ENCODE measurements around the gene CORO1A. TPM values are rescaled to one million over a fixed set of nuclear protein-coding genes. Genes with fewer than 3 reads are reported as not detected.

Gene CORO1A
- total RNA-seq, 5 donors from 2014 or later (not counting 1 experiment from before 2014, with no cell fraction given): 708 to 1,286 (median 987) TPM

DNA sequence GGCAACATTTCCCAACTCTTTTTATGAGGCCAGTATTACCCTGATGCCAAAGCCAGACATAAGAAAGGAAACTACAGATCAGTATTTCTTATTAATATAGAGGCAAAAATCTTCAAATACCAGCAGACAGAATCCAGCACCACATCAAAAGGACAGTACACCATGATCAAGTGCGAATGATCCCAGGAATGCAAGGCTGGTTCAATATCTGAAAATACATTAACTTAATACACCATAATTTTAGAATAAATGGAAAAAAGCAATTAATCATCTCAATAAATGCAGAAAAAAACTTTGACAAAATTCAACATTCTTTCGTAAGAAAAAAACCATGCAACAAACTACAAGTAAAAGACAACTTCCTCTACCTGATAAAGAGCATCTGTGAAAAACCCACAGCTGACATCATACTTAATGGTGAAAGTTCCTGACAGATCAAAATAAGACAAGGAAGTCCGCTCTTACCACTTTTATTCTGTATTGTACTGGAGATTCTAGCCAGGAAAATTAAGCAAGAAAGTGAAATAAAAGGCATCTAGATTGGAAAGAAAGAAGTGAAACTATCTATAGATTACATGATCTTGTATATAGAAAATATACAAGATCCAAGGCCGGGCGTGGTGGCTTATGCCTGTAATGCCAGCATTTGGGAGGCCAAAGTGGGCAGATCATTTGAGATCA is 34.0 kb upstream of the CORO1A start:
- Mint-ChIP-seq H3K27ac (no peak overlapping the region), H3K36me3 (peaks cover 3% of the 10 kb centered on the region), H3K4me1 (peaks cover 0 to 3% (median 0%) of the 10 kb centered on the region in 3 donors), H3K9me3 (peaks cover 2 to 4% (median 4%) of the 10 kb centered on the region in 3 donors), H3K4me3 (no peak overlapping the region), H3K27me3 (no peaks in the 10 kb centered on the region)
- Histone ChIP-seq H3K4me1 (ENCODE audit: control insufficient read depth in 1 of 2, extremely low read depth in 1 of 2, insufficient read depth in 2 of 2, low read length in 2 of 2) (no peaks in the 10 kb centered on the region), H3K4me3 (ENCODE audit: control insufficient read depth in 1 of 2, extremely low read depth in 1 of 2, low read length in 1 of 2) (no peak overlapping the region), H3K27me3 (replicated peaks in 1 of 2; ENCODE audit: control insufficient read depth in 2 of 2, extremely low read depth in 1 of 2, insufficient read depth in 2 of 2, low read length in 1 of 2) (no peaks in the 10 kb centered on the region), H3K36me3 (ENCODE audit: control insufficient read depth in 2 of 2, extremely low read depth in 1 of 2, insufficient read depth in 1 of 2, low read length in 1 of 2) (no peaks in the 10 kb centered on the region), H3K9me3 (no peaks in the 10 kb centered on the region), H3K27ac (ENCODE audit: low read length) (no peak overlapping the region)
- ChIA-PET CTCF (no interaction called here), POLR2A (interaction anchor here in 1 of 2 donors (0.7 kb wide), 1 partner anchor 1968 kb away, joined by 5 read pairs; no protein-coding TSS in a partner anchor)
- WGBS (ENCODE audit: insufficient coverage): no CpG with 5 or more reads among the region's 5 CpGs
- ATAC-seq (replicated peaks in 1 of 4): no peak
- DNase-seq: no peak

DNA sequence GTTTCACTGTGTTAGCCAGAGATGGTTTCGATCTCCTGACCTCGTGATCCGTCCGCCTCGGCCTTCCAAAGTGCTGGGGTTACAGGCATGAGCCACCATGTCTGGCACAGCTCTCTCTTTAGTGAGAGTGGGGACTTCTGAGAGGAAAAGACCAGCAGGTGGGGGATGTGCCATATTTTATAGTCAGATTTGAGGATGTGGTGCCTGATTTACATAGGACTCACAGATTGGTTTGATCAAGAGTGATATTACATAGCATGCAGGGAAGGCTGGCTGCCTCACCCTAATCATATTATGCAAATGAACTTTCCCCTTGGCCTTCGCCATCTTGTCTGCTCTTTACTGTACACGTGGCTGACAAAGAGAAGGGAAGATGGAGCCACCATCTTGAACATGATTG is 32.3 kb upstream of the CORO1A start:
- Histone ChIP-seq H3K4me1 (ENCODE audit: control insufficient read depth in 1 of 2, extremely low read depth in 1 of 2, insufficient read depth in 2 of 2, low read length in 2 of 2) (no peaks in the 10 kb centered on the region), H3K4me3 (ENCODE audit: control insufficient read depth in 1 of 2, extremely low read depth in 1 of 2, low read length in 1 of 2) (no peak overlapping the region), H3K27me3 (replicated peaks in 1 of 2; ENCODE audit: control insufficient read depth in 2 of 2, extremely low read depth in 1 of 2, insufficient read depth in 2 of 2, low read length in 1 of 2) (no peaks in the 10 kb centered on the region), H3K27ac (ENCODE audit: low read length) (no peak overlapping the region), H3K36me3 (ENCODE audit: control insufficient read depth in 2 of 2, extremely low read depth in 1 of 2, insufficient read depth in 1 of 2, low read length in 1 of 2) (no peaks in the 10 kb centered on the region), H3K9me3 (no peaks in the 10 kb centered on the region)
- DNase-seq (no peak), ATAC-seq (replicated peaks in 1 of 4) (no peak)
- peaks cover 2 to 4% (median 4%) of the 10 kb centered on the region in 3 donors for H3K9me3 Mint-ChIP-seq
- no peaks in the 10 kb centered on the region for H3K27me3 Mint-ChIP-seq
- no peak overlapping the region for H3K27ac Mint-ChIP-seq
- H3K36me3 Mint-ChIP-seq: peaks cover 3% of the 10 kb centered on the region
- H3K4me3 Mint-ChIP-seq: no peak overlapping the region
- CTCF ChIA-PET: no interaction called here
- POLR2A ChIA-PET: no interaction called here
- WGBS (ENCODE audit: insufficient coverage): 93% methylated on average over 5 of the region's 7 CpGs
- H3K4me1 Mint-ChIP-seq: no peaks in the 10 kb centered on the region

DNA sequence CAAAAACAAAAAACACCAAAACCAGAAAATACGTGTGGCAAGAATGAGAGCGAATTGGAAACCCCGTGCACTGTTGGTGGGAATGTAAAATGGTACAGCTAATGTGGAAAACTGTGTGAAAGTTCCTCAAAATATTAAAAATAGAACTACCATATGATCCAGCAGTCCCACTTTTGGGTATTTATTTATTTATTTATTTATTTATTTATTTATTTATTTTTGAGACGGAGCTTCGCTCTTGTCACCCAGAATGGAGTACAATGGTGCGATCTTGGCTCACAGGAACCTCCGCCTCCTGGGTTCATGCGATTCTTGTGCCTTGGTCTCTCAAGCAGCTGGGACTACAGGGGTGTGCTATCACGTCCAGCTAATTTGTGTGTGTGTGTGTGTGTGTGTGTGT is 30.9 kb upstream of the CORO1A start:
- Histone ChIP-seq H3K4me3 (ENCODE audit: control insufficient read depth in 1 of 2, extremely low read depth in 1 of 2, low read length in 1 of 2) (no peak overlapping the region), H3K4me1 (ENCODE audit: control insufficient read depth in 1 of 2, extremely low read depth in 1 of 2, insufficient read depth in 2 of 2, low read length in 2 of 2) (no peaks in the 10 kb centered on the region), H3K9me3 (no peaks in the 10 kb centered on the region), H3K36me3 (ENCODE audit: control insufficient read depth in 2 of 2, extremely low read depth in 1 of 2, insufficient read depth in 1 of 2, low read length in 1 of 2) (no peaks in the 10 kb centered on the region), H3K27ac (ENCODE audit: low read length) (no peak overlapping the region), H3K27me3 (replicated peaks in 1 of 2; ENCODE audit: control insufficient read depth in 2 of 2, extremely low read depth in 1 of 2, insufficient read depth in 2 of 2, low read length in 1 of 2) (no peaks in the 10 kb centered on the region)
- ChIA-PET POLR2A (interaction anchor here in 1 of 2 donors (0.8 kb wide), 1 partner anchor 15 kb away, joined by 3 read pairs; no protein-coding TSS in a partner anchor), CTCF (no interaction called here)
- Mint-ChIP-seq H3K27me3 (no peaks in the 10 kb centered on the region), H3K27ac (no peak overlapping the region), H3K9me3 (peaks cover 2 to 4% (median 4%) of the 10 kb centered on the region in 3 donors), H3K4me3 (no peak overlapping the region), H3K4me1 (no peaks in the 10 kb centered on the region), H3K36me3 (peaks cover 3% of the 10 kb centered on the region)
- DNase-seq: no peak
- ATAC-seq (replicated peaks in 1 of 4): no peak
- 97% methylated on average over 5 of the region's 9 CpGs for WGBS (ENCODE audit: insufficient coverage)

DNA sequence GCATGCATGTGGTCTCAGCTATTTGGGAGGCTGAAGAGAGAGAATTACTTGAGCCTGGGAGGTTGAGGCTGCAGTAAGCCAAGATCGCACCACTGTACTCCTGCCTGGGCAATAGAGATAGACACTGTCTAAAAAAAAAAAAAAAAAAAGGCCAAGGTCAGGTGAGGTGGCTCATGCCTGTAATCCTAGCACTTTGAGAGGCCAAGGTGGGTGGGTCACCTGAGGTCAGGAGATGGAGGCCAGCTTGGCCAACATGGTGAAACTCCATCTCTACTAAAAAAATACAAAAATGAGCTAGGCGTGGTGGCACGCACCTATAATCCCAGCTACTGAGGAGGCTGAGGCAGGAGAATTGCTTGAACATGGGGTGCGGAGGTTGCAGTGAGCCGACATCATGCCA is 28.2 kb upstream of the CORO1A start:
- no peak for ATAC-seq (replicated peaks in 1 of 4)
- Histone ChIP-seq H3K4me1 (ENCODE audit: control insufficient read depth in 1 of 2, extremely low read depth in 1 of 2, insufficient read depth in 2 of 2, low read length in 2 of 2) (no peaks in the 10 kb centered on the region), H3K27me3 (replicated peaks in 1 of 2; ENCODE audit: control insufficient read depth in 2 of 2, extremely low read depth in 1 of 2, insufficient read depth in 2 of 2, low read length in 1 of 2) (no peaks in the 10 kb centered on the region), H3K9me3 (no peaks in the 10 kb centered on the region), H3K36me3 (ENCODE audit: control insufficient read depth in 2 of 2, extremely low read depth in 1 of 2, insufficient read depth in 1 of 2, low read length in 1 of 2) (no peaks in the 10 kb centered on the region), H3K4me3 (ENCODE audit: control insufficient read depth in 1 of 2, extremely low read depth in 1 of 2, low read length in 1 of 2) (no peak overlapping the region), H3K27ac (ENCODE audit: low read length) (no peak overlapping the region)
- H3K27ac Mint-ChIP-seq: no peak overlapping the region
- WGBS (ENCODE audit: insufficient coverage): 100% methylated on average over 1 of the region's 5 CpGs
- ChIA-PET CTCF (no interaction called here), POLR2A (no interaction called here)
- no peaks in the 10 kb centered on the region for H3K4me1 Mint-ChIP-seq
- no peaks in the 10 kb centered on the region for H3K9me3 Mint-ChIP-seq
- H3K36me3 Mint-ChIP-seq: no peaks in the 10 kb centered on the region
- H3K27me3 Mint-ChIP-seq: no peaks in the 10 kb centered on the region
- no peak for DNase-seq
- H3K4me3 Mint-ChIP-seq: no peak overlapping the region

DNA sequence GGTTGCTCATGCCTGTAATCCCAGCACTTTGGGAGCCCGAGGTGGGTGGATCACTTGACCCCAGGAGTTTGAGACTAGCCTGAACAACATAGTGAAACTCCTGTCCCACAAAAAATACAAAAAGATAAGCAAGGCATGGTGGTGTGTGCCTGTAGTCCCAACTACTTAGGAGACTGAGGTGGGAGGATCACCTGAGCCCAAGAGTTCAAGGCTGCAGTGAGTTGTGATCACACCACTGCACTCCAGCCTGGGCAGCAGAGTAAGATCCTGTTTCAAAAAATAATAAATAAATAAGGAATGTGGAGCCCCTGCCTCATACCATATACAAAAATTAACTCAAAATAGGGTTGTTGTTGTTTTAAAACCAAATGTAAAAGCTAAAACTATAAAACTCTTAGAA is 26.2 kb upstream of the CORO1A start:
- H3K27ac ChIP-seq (ENCODE audit: low read length): no peak overlapping the region
- no peaks in the 10 kb centered on the region for H3K9me3 ChIP-seq
- H3K4me1 ChIP-seq (ENCODE audit: control insufficient read depth in 1 of 2, extremely low read depth in 1 of 2, insufficient read depth in 2 of 2, low read length in 2 of 2): no peaks in the 10 kb centered on the region
- H3K27me3 Mint-ChIP-seq: no peaks in the 10 kb centered on the region
- no peak overlapping the region for H3K4me3 Mint-ChIP-seq
- no peaks in the 10 kb centered on the region for H3K36me3 Mint-ChIP-seq
- no peaks in the 10 kb centered on the region for H3K36me3 ChIP-seq (ENCODE audit: control insufficient read depth in 2 of 2, extremely low read depth in 1 of 2, insufficient read depth in 1 of 2, low read length in 1 of 2)
- CTCF ChIA-PET: no interaction called here
- POLR2A ChIA-PET: interaction anchor here in 1 of 2 donors (0.5 kb wide), 1 partner anchor 143 kb away, joined by 5 read pairs; no protein-coding TSS in a partner anchor
- H3K27me3 ChIP-seq (replicated peaks in 1 of 2; ENCODE audit: control insufficient read depth in 2 of 2, extremely low read depth in 1 of 2, insufficient read depth in 2 of 2, low read length in 1 of 2): no peaks in the 10 kb centered on the region
- no peaks in the 10 kb centered on the region for H3K9me3 Mint-ChIP-seq
- H3K27ac Mint-ChIP-seq: no peak overlapping the region
- H3K4me1 Mint-ChIP-seq: peaks cover 0 to under 1% (median 0%) of the 10 kb centered on the region in 3 donors
- no peak overlapping the region for H3K4me3 ChIP-seq (ENCODE audit: control insufficient read depth in 1 of 2, extremely low read depth in 1 of 2, low read length in 1 of 2)
- ATAC-seq (replicated peaks in 1 of 4) (no peak), DNase-seq (no peak)
- no CpG with 5 or more reads among the region's 1 CpG for WGBS (ENCODE audit: insufficient coverage)

DNA sequence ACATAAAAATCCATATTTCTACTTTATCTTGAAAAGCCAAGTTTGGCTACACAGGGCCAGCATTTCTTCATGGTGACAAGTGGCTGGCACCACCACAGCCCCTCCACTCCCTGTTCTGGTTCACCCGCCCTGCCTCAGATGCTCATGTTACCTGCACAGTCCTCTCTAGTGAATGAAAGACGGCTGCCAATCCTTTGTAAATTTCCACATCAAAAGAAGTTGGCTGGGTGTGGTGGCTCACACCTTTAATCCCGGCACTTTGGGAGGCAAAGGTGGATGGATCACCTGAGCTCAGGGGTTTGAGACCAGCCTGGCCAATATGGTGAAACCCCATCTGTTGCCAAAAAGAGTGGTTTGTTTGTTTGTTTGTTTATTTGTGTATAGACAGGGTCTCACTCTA is 19.9 kb upstream of the CORO1A start:
- Histone ChIP-seq H3K4me1 (ENCODE audit: control insufficient read depth in 1 of 2, extremely low read depth in 1 of 2, insufficient read depth in 2 of 2, low read length in 2 of 2) (peaks cover 7 to 38% of the 10 kb centered on the region in 2 experiments), H3K27ac (ENCODE audit: low read length) (no peak overlapping the region), H3K4me3 (ENCODE audit: control insufficient read depth in 1 of 2, extremely low read depth in 1 of 2, low read length in 1 of 2) (no peak overlapping the region), H3K36me3 (ENCODE audit: control insufficient read depth in 2 of 2, extremely low read depth in 1 of 2, insufficient read depth in 1 of 2, low read length in 1 of 2) (no peaks in the 10 kb centered on the region), H3K9me3 (no peaks in the 10 kb centered on the region), H3K27me3 (replicated peaks in 1 of 2; ENCODE audit: control insufficient read depth in 2 of 2, extremely low read depth in 1 of 2, insufficient read depth in 2 of 2, low read length in 1 of 2) (no peaks in the 10 kb centered on the region)
- H3K4me1 Mint-ChIP-seq: peaks cover 25 to 38% (median 34%) of the 10 kb centered on the region in 3 donors
- no peaks in the 10 kb centered on the region for H3K27me3 Mint-ChIP-seq
- H3K9me3 Mint-ChIP-seq: no peaks in the 10 kb centered on the region
- no peak overlapping the region for H3K4me3 Mint-ChIP-seq
- DNase-seq (no peak), ATAC-seq (replicated peaks in 1 of 4) (no peak)
- POLR2A ChIA-PET: no interaction called here
- no peaks in the 10 kb centered on the region for H3K36me3 Mint-ChIP-seq
- H3K27ac Mint-ChIP-seq: no peak overlapping the region
- CTCF ChIA-PET: no interaction called here
- WGBS (ENCODE audit: insufficient coverage): no CpG with 5 or more reads among the region's 3 CpGs

All from T-cell (primary cell).